Astrocyte (in vitro differentiated cells and primary cell): ENCODE results near the gene ITGBL1. TPM values are rescaled to one million over a fixed set of nuclear protein-coding genes. Genes with fewer than 3 reads are reported as not detected.

Source experiments
- DNase-seq: peaks from one replicate; pipeline ENCODE4 v3.0.0-alpha.2; 2010; ENCODE audit warnings: low read depth
- FAIRE-seq: peaks from 2 replicates; lab custom pipeline; 2011; peaks lifted over from hg19 to GRCh38; lab: Jason Lieb, UNC
- H2AFZ ChIP-seq: 2 replicates; pipeline ENCODE4 v1.6.0; 2012; ENCODE audit warnings: low read depth, low read length, inconsistent platforms
- H3K27ac ChIP-seq: 2 replicates; pipeline ENCODE4 v1.5.1; 2011; ENCODE audit warnings: low read depth, low read length, inconsistent platforms
- H3K27me3 ChIP-seq: 2 replicates; pipeline ENCODE4 v1.6.0; 2011; ENCODE audit warnings: low read length, inconsistent platforms; ENCODE audit not compliant: insufficient read depth
- H3K36me3 ChIP-seq: 2 replicates; pipeline ENCODE4 v1.5.1; 2011; ENCODE audit warnings: low read length, inconsistent platforms; ENCODE audit not compliant: insufficient read depth
- H3K4me1 ChIP-seq: 2 replicates; pipeline ENCODE4 v1.5.1; 2011; ENCODE audit warnings: low read length, inconsistent platforms; ENCODE audit not compliant: insufficient read depth
- H3K4me2 ChIP-seq: 2 replicates; pipeline ENCODE4 v1.6.0; 2012; ENCODE audit warnings: low read length, inconsistent platforms
- H3K4me3 ChIP-seq: 2 replicates; pipeline ENCODE4 v1.5.1; 2011; ENCODE audit warnings: low read depth, mild to moderate bottlenecking, low read length, inconsistent platforms; ENCODE audit not compliant: insufficient read depth
- H3K79me2 ChIP-seq: 2 replicates; pipeline ENCODE4 v1.6.0; 2012; ENCODE audit warnings: mild to moderate bottlenecking, low read length, inconsistent platforms; ENCODE audit not compliant: insufficient read depth
- H3K9ac ChIP-seq: 2 replicates; pipeline ENCODE4 v1.6.0; 2012; ENCODE audit warnings: mild to moderate bottlenecking, low read length, inconsistent platforms
- H3K9me3 ChIP-seq: 2 replicates; pipeline ENCODE4 v1.5.1; 2012; ENCODE audit warnings: low read depth, mild to moderate bottlenecking, low read length, inconsistent platforms; ENCODE audit not compliant: insufficient read depth
- H4K20me1 ChIP-seq: 2 replicates; pipeline ENCODE4 v1.6.0; 2012; ENCODE audit warnings: low read length, inconsistent platforms; ENCODE audit not compliant: insufficient read depth
- H3K27ac Mint-ChIP-seq: one replicate; pipeline ENCODE4 v1.8.0; 2021; ENCODE audit warnings: mild to moderate bottlenecking, mixed read lengths; ENCODE audit not compliant: unreplicated experiment
- H3K27me3 Mint-ChIP-seq: one replicate; pipeline ENCODE4 v1.8.0; 2021; ENCODE audit warnings: low read depth, mixed read lengths; ENCODE audit not compliant: unreplicated experiment
- H3K36me3 Mint-ChIP-seq: one replicate; pipeline ENCODE4 v1.8.0; 2021; ENCODE audit warnings: low read depth, mixed read lengths; ENCODE audit not compliant: unreplicated experiment
- H3K4me1 Mint-ChIP-seq: one replicate; pipeline ENCODE4 v1.8.0; 2021; ENCODE audit warnings: low read depth, mixed read lengths; ENCODE audit not compliant: unreplicated experiment
- H3K4me3 Mint-ChIP-seq: one replicate; pipeline ENCODE4 v1.8.0; 2021; ENCODE audit warnings: mild to moderate bottlenecking, moderate library complexity, mixed read lengths; ENCODE audit not compliant: unreplicated experiment
- H3K9me3 Mint-ChIP-seq: one replicate; pipeline ENCODE4 v1.8.0; 2021; ENCODE audit warnings: mild to moderate bottlenecking, mixed read lengths; ENCODE audit not compliant: unreplicated experiment
- EZH2 ChIP-seq: IDR thresholded peaks from 2 replicates; pipeline ENCODE4 v1.6.1; 2012; ENCODE audit warnings: mild to moderate bottlenecking, low read length, inconsistent platforms; ENCODE audit not compliant: insufficient read depth
- total RNA-seq: library from RNA; stranded (reverse); gene quantifications from 2 replicates; pipeline ENCODE4 v1.2.1, GENCODE V29; 2021
- TF ChIP-seq, protein P1 (sequence below): IDR thresholded peaks from 2 replicates; pipeline ENCODE4 v1.5.1; 2011; ENCODE audit warnings: low read depth, mild to moderate bottlenecking, inconsistent platforms, low read length, moderate library complexity; ENCODE audit not compliant: insufficient read depth

Gene ITGBL1
- total RNA-seq, 1 donor from 2014 or later = 0.14 TPM

DNA sequence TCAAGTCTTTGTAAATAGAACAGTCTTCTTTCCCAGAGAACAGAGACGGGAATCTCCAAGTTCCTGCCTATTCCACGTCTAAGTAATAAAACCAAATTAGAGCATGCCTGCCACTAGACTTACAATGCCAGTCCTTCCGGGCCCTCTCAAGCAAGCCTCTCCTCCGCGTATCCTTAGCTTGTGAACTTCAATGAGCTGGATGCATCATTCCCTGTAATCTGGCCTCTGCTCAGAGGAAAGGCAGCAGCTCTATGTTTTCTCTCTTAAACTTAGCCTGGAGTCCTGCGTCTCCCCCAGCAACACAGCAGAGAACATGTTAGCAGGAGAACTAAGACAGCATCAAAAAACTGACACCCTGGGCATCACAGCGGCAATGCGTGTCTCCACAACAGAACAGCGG lies 44.3 kb upstream of the ITGBL1 start:
- H4K20me1 ChIP-seq = no peaks in the 10 kb centered on the region
- Mint-ChIP-seq H3K36me3 (no peaks in the 10 kb centered on the region), H3K4me1 (no peaks in the 10 kb centered on the region), H3K9me3 (no peaks in the 10 kb centered on the region), H3K4me3 (no peak overlapping the region), H3K27ac (peak overlapping the region; percentile 72), H3K27me3 (peaks cover 5% of the 10 kb centered on the region)
- no peaks in the 10 kb centered on the region for H3K79me2 ChIP-seq
- no peaks in the 10 kb centered on the region for H3K4me1 ChIP-seq
- H3K27ac ChIP-seq = no peak overlapping the region
- no peaks in the 10 kb centered on the region for H3K27me3 ChIP-seq
- no peak overlapping the region for H3K9ac ChIP-seq
- H3K4me3 ChIP-seq = no peak overlapping the region
- no peak for DNase-seq
- H3K9me3 ChIP-seq = no peaks in the 10 kb centered on the region
- no peak for TF ChIP-seq EZH2
- TF ChIP-seq, protein P1, sequence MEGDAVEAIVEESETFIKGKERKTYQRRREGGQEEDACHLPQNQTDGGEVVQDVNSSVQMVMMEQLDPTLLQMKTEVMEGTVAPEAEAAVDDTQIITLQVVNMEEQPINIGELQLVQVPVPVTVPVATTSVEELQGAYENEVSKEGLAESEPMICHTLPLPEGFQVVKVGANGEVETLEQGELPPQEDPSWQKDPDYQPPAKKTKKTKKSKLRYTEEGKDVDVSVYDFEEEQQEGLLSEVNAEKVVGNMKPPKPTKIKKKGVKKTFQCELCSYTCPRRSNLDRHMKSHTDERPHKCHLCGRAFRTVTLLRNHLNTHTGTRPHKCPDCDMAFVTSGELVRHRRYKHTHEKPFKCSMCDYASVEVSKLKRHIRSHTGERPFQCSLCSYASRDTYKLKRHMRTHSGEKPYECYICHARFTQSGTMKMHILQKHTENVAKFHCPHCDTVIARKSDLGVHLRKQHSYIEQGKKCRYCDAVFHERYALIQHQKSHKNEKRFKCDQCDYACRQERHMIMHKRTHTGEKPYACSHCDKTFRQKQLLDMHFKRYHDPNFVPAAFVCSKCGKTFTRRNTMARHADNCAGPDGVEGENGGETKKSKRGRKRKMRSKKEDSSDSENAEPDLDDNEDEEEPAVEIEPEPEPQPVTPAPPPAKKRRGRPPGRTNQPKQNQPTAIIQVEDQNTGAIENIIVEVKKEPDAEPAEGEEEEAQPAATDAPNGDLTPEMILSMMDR = no peak
- H3K36me3 ChIP-seq = no peaks in the 10 kb centered on the region
- FAIRE-seq = no peak
- no peak overlapping the region for H3K4me2 ChIP-seq
- H2AFZ ChIP-seq = no peak overlapping the region

DNA sequence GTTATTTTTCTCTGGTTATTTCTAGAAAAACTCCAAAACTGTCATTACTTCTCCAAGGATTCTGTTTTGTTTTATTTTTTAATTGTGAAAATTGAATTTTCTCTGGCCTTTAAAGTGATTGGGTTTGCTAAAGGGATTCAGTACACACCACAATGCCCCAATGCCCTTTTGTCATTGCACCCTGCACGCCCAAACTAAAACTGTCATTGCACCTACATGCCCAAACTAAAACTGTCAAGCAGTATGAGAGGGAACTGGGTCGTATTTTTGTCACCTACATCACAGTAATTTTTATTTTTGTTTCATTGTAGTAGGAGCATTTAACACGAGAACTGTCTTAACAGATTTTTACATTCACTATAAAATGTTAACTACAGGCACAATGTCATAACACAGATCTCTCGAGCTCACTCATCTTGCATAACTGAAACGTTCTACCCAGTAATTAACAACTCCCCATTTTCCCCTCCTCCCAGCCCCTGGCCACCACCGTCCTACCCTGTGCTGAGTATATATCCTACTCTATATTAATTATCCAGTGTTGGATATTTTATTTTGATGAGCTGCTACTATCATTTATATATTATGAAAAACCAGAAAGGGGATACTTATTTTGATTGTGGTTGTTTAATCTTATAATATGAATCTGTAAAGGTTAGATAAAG lies 43.4 kb upstream of the ITGBL1 start:
- H3K4me3 ChIP-seq = no peak overlapping the region
- Mint-ChIP-seq H3K4me3 (no peak overlapping the region), H3K27ac (no peak overlapping the region), H3K36me3 (no peaks in the 10 kb centered on the region), H3K4me1 (no peaks in the 10 kb centered on the region), H3K9me3 (no peaks in the 10 kb centered on the region), H3K27me3 (peaks cover 6% of the 10 kb centered on the region)
- FAIRE-seq = no peak
- H3K36me3 ChIP-seq = no peaks in the 10 kb centered on the region
- no peak overlapping the region for H2AFZ ChIP-seq
- H3K4me1 ChIP-seq = no peaks in the 10 kb centered on the region
- H3K27ac ChIP-seq = no peak overlapping the region
- H3K9ac ChIP-seq = no peak overlapping the region
- H4K20me1 ChIP-seq = no peaks in the 10 kb centered on the region
- DNase-seq = no peak
- no peak for TF ChIP-seq EZH2
- TF ChIP-seq, protein P1 = no peak
- no peaks in the 10 kb centered on the region for H3K79me2 ChIP-seq
- no peaks in the 10 kb centered on the region for H3K9me3 ChIP-seq
- no peaks in the 10 kb centered on the region for H3K27me3 ChIP-seq
- H3K4me2 ChIP-seq = no peak overlapping the region

DNA sequence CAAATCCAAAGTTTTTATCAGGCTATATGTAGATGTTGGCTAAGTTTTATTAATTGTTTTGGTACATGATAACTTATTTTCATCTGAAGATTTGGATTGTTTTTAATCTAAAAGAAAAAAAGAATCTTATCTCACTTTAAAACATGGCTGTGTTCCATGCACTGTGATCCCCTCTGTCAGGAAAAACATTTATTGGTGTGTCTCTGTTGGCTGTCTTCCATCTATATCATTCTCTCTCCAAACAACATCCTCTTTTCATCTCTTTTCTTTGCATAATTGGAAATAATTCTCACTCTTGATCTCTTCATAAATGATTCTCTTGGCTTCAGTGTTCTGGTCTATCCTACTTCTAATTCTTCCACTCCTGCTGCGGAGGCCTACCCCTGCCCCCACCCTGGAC lies 40.4 kb upstream of the ITGBL1 start:
- Histone ChIP-seq H3K9ac (no peak overlapping the region), H3K4me2 (no peak overlapping the region), H3K9me3 (no peaks in the 10 kb centered on the region), H3K4me3 (no peak overlapping the region), H3K79me2 (no peaks in the 10 kb centered on the region), H3K27ac (no peak overlapping the region), H4K20me1 (no peaks in the 10 kb centered on the region), H3K27me3 (no peaks in the 10 kb centered on the region), H3K4me1 (peaks cover 7% of the 10 kb centered on the region), H3K36me3 (no peaks in the 10 kb centered on the region), H2AFZ (no peak overlapping the region)
- Mint-ChIP-seq H3K27ac (no peak overlapping the region), H3K27me3 (peaks cover 16% of the 10 kb centered on the region), H3K36me3 (no peaks in the 10 kb centered on the region), H3K4me1 (no peaks in the 10 kb centered on the region), H3K4me3 (no peak overlapping the region), H3K9me3 (no peaks in the 10 kb centered on the region)
- DNase-seq (no peak), FAIRE-seq (no peak)
- TF ChIP-seq, protein P1 = no peak
